CMK (cell line): ENCODE results near the gene FAM170B.

ENCODE experiments used
- DNase-seq: peaks from one replicate; pipeline ENCODE4 v3.0.0-alpha.2; 2010; ENCODE audit warnings: low read depth

The FAM170B gene

GRCh38 chr10:49168831-49169500, 35.1 kb upstream of the FAM170B start:
- no peak for DNase-seq

- no peak for DNase-seq
Measured at GRCh38 chr10:49168171-49168540, 34.3 kb upstream of the FAM170B start.

- DNase-seq, result no peak
Measured at GRCh38 chr10:49167425-49168170, 33.8 kb upstream of the FAM170B start.

GRCh38 chr10:49166484-49167400, 32.9 kb upstream of the FAM170B start:
- no peak for DNase-seq

GRCh38 chr10:49165821-49166483, 32.1 kb upstream of the FAM170B start:
- no peak for DNase-seq

DNA sequence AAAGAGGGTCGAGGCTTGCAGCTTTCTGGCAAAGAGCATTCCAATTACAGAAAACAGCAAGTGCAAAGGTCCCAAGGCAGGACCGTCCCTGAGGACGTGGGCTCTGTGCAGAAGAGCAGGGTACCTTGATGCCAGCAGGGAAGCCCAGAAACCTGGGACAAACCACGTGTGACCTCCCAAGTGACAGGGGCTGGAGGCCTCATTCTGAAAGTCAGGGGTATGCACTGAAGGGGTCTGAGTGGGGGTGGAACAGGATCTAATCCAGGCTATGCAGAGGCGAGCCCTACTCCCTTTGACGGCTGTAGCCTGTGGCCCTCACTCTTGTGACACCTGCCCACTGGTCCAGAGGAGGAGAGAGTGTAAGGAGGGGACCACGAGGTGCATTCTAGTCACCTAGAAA, 31.4 kb upstream of the FAM170B start:
- no peak for DNase-seq

GRCh38 chr10:49164559-49165188, 30.9 kb upstream of the FAM170B start:
- no peak for DNase-seq

- no peak for DNase-seq
Measured at GRCh38 chr10:49163741-49164140, 29.9 kb upstream of the FAM170B start.

DNA sequence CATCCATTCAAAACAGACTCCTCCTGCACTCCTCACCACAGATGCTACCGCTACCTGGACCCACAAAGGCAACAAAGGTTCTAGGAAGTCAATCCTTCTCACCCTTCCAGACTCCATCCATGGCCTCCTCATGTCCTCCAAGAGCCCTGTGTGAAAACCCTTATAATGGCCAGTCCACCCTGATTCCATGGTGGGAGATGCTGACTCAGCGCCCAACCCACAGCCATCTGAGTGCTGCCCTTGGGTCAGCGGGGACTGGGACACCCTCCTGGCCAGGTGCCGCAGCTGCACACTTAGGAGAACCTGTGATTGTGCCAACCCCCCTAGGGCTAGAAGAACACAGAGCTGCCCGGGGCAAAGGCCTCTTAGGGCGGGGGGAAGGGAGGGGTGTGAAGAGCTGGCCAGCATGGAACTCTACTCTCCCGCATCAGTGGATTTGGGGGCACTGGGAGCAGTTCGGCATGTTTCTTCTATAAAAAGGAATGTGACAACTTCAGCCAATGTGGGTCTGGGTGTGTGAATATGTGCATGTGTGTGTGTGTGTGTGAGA, 29.0 kb upstream of the FAM170B start:
- DNase-seq, result no peak

DNA sequence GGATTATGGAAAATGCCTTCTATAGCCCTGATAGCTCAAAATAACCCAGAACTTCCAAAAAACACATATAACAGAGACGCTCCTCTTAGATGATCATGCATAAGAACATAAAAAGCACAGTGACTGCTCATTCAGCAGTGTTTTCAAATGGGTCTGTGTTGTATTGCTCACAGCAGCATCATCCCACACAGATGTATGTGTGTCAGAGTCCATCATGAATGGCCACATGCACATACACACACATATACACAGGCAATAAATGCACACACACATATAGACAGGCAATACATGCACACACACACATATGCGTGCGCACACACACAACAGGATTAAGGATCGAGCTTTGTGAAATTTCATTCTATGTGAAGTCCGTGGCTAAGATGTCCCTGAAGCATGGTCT, 28.2 kb upstream of the FAM170B start:
- DNase-seq, result no peak

DNA sequence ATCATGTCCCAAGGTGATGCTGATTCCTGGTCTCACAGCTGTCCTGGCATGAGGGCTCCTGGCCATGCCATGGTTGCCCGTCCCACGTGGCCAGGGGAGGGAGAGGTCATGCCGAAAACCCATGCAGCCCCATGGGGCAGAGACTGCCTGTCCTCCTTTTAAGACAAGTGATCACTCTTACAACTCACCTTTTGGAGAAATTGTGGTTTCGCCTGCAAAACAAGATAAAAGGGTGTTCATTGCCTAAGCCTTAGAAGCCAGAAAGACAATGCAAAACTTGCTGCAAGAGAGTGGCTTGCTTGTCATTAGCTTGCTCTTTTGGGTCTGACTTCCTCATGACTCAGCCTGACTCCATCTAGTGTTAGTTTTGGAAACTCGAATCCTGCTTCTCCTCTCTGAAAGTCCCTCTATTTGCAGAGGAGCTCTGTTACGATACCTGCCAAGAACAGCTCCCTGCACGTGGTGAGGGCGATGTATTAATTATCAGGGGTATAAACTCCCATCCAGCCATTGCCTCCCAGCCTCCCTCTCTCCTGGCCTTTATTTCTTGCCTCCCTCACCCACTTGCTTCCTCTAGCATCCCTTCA, 27.7 kb upstream of the FAM170B start:
- DNase-seq, result no peak

DNA sequence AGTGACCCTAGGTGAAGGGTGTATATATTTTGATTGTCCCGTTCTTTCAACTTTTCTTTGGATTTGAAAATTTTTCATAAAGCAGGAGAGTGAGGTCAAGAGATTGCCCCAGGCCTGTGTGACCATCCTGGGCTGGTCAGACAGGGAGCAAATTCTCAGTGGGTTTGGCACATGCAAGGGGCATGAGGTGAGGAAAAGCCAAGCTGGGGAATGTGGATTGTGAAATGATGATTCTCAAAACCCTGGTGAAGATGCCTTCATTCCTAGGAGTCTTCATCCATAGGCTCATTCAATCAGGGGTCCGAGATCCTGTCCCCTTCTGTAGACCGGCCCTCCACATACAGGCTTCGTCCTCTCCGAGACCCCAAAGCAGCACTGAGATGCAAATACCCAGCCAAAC, 27.0 kb upstream of the FAM170B start:
- DNase-seq, result no peak

- no peak for DNase-seq
Measured at GRCh38 chr10:49160110-49160509, 26.3 kb upstream of the FAM170B start.

GRCh38 chr10:49158915-49159314, 25.1 kb upstream of the FAM170B start:
- DNase-seq, result no peak

DNA sequence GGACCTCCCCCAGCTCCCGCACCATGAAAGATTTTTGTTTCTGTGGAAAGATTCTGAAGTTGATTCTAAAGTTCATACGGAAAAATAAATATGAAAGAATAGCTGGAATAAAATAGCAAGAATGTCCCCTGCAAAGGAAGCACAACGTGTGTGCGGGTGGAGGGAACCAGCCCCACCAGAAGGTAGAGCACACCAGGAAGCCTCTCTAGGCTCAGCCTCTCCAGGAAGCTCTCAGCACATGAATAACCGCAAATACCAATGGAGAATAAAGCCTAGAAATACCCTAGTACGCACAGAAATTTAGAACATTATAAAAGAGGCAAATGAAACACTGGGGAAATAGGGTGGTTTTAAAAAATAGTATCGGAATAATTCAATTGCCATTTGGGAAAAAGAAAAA, 24.6 kb upstream of the FAM170B start:
- no peak for DNase-seq

- no peak for DNase-seq
Measured at GRCh38 chr10:49157229-49157628, 23.4 kb upstream of the FAM170B start.

DNA sequence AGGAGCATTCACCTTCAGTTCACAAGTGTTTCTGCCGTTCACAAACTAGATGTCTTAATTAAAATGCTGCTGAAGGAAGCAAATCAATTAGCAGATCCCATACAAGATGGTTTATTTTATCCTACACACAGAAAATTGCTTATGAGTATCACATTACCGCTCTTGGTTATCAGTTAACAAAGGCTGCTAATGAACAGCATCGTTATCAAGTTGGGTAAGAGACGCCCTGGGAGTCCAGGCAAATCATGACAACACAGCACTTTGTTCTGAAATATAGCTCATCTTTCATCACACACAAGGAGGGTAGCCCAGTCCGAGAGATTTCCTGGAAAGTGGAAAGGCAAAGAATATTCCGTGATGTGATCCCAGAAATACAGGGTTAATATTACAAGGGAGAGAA, 20.8 kb upstream of the FAM170B start:
- DNase-seq, result no peak

DNA sequence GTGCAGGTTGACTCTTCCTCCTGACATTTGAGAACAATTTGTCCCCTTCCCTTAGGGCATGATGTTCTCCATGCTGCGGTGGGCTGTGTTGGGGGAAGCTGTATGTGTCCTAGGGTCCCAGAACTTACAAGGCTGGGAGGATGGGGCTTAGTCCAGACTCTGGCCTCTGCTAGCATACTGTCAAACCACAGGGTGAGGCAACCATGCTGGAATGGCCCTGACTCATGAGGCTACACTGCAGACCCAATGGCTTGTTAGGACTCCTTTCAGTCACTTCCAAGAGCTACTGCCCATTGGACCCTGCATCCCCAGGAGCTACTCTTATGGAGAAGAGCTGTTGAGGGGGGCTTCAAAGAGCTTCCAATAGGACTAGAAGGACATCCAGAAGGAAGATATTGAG, 20.1 kb upstream of the FAM170B start:
- no peak for DNase-seq

GRCh38 chr10:49153115-49153514, 19.3 kb upstream of the FAM170B start:
- DNase-seq, result no peak

DNA sequence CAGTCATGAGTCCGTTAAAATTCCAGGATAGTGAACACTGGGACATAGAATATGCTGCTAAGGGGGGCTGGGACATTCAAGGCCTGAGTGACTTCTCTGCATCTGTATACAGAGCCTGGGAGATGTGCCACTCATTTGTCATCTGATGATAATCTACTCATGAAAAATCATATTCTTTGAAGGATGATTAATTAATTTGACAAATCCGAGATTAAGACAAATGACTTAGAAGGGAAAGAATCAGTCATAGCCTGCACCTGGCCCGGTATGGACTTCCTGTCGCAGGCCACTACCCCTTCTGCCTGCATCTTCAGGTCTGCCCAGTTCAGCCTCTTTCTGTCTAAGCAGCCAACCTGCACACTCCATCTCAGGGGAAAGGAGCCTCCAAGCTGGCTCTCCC, 18.8 kb upstream of the FAM170B start:
- no peak for DNase-seq

DNA sequence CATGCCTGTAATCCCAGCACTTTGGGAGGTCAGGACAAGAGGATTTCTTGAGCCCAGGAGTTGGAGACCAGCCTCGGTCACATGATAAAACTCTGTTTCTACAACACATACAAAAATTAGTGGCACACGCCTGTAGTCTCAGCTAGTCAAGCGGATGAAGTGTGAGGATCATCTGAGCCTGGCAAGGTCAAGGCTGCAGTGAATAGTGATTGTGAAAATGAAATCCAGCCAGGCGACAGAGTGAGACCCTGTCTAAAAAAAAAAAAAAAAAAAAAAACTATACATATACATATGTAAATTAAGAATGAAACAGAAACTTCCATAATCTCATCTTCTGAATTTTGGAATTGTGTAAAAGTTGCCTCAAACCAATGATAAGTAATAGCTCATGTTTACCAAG, 18.2 kb upstream of the FAM170B start:
- no peak for DNase-seq
